Esophagus squamous epithelium (tissue), 4 donors: ENCODE results near the gene SMYD1.

Experiments used
- CTCF ChIP-seq, 6 experiments: fragments of 450-650 bp in 4 of 6; fragments of 200-600 bp in 2 of 6; sonication (generic) in 2 of 6; IDR thresholded peaks; one replicate each; pipeline ENCODE4 v1.5.1; 2016 to 2019; ENCODE audit warnings: antibody characterized with exemption in 6 of 6, mild to moderate bottlenecking in 4 of 6, moderate library complexity in 4 of 6
- POLR2A ChIP-seq, 4 donors: fragments of 450-650 bp; IDR thresholded peaks; one replicate each; pipeline ENCODE4 v1.6.1; 2017; ENCODE audit warnings: antibody characterized with exemption in 4 of 4, mild to moderate bottlenecking in 4 of 4, moderate library complexity in 3 of 4

- TF ChIP-seq CTCF (IDR thresholded peaks at IDR 0.05) (no peak), POLR2A (IDR thresholded peaks at IDR 0.05) (no peak)
Observed at GRCh38 chr2:88019985-88020384, 47.6 kb upstream of the SMYD1 start.
